Lower lobe of right lung (tissue), 2 donors: ENCODE results near the gene WIPF3. TPM values are rescaled to one million over a fixed set of nuclear protein-coding genes. Genes with fewer than 3 reads are reported as not detected.
A peak's percentile ranks its signal among the peaks of the same experiment; 100 is the strongest.

Experiments used
- ATAC-seq, 2 donors: fragments of 200-7000 bp; cut with Tn5 transposase; one replicate each; pipeline ENCODE4 v1.9.1; 2020 to 2022; ENCODE audit warnings: mild to moderate bottlenecking in 2 of 2, moderate library complexity in 2 of 2
- DNase-seq: peaks from one replicate; pipeline ENCODE4 v3.0.0-alpha.2; 2020
- H3K27ac ChIP-seq: fragments of 200-600 bp; one replicate; pipeline ENCODE4 v1.8.0; 2022
- H3K27me3 ChIP-seq: fragments of 200-600 bp; one replicate; pipeline ENCODE4 v1.8.0; 2022; ENCODE audit warnings: low read depth
- H3K36me3 ChIP-seq: fragments of 200-600 bp; one replicate; pipeline ENCODE4 v1.8.0; 2022; ENCODE audit warnings: mild to moderate bottlenecking
- H3K4me1 ChIP-seq: fragments of 200-600 bp; one replicate; pipeline ENCODE4 v1.8.0; 2022
- H3K4me3 ChIP-seq: fragments of 200-600 bp; one replicate; pipeline ENCODE4 v1.8.0; 2022; ENCODE audit warnings: mild to moderate bottlenecking
- H3K9me3 ChIP-seq: fragments of 200-600 bp; one replicate; pipeline ENCODE4 v1.8.0; 2022
- CTCF ChIP-seq: fragments of 200-600 bp; IDR thresholded peaks from one replicate; pipeline ENCODE4 v1.8.0; 2022; ENCODE audit warnings: antibody characterized with exemption, mild to moderate bottlenecking
- intact Hi-C: fragments of 100-400 bp; cut with DNase I; formaldehyde crosslinking; loops from one replicate; pipeline ENCODE4 v1.11.0; 2022
- total RNA-seq: library from RNA; stranded (reverse); fragmentation: NEBNext Ultra II Directional; extraction: Animal tissue kit (Norgen Biotek cat#: 25700); gene quantifications from one replicate; pipeline ENCODE4 v1.2.1, GENCODE V29; 2021
- donor health status: DM: no; HTN: yes; CAD: no; lungs with severe emphysema.

WIPF3 gene
- total RNA-seq, 1 donor from 2014 or later: 0.95 TPM

GRCh38 chr7:29805031-29805430 is 1.3 kb upstream of the WIPF3 start:
- H3K9me3 ChIP-seq: no peaks in the 10 kb centered on the region
- ATAC-seq: no peak
- no peaks in the 10 kb centered on the region for H3K36me3 ChIP-seq
- H3K4me3 ChIP-seq: no peak overlapping the region
- intact Hi-C loops: no loop called here
- DNase-seq: no peak
- peaks cover 12% of the 10 kb centered on the region for H3K4me1 ChIP-seq
- no peak overlapping the region for H3K27ac ChIP-seq
- peaks cover 63% of the 10 kb centered on the region for H3K27me3 ChIP-seq
- TF ChIP-seq CTCF: no peak

- no peaks in the 10 kb centered on the region for H3K9me3 ChIP-seq
- no peak overlapping the region for H3K27ac ChIP-seq
- peaks cover 12% of the 10 kb centered on the region for H3K4me1 ChIP-seq
- H3K27me3 ChIP-seq: peaks cover 71% of the 10 kb centered on the region
- no peak for DNase-seq
- peak overlapping the region; percentile 47 for H3K4me3 ChIP-seq
- ATAC-seq: no peak
- intact Hi-C loops: no loop called here
- H3K36me3 ChIP-seq: no peaks in the 10 kb centered on the region
- TF ChIP-seq CTCF: no peak
Observed at GRCh38 chr7:29805886-29806207, 461 bp upstream of the WIPF3 start.

- Histone ChIP-seq H3K36me3 (no peaks in the 10 kb centered on the region), H3K9me3 (no peaks in the 10 kb centered on the region), H3K4me3 (peak overlapping the region; percentile 47), H3K4me1 (peaks cover 12% of the 10 kb centered on the region), H3K27ac (no peak overlapping the region), H3K27me3 (peaks cover 73% of the 10 kb centered on the region)
- ATAC-seq (peak; percentile 38 to 48), DNase-seq (no peak)
- intact Hi-C loops: no loop called here
- TF ChIP-seq CTCF: no peak
Observed at GRCh38 chr7:29806995-29807841, 910 bp downstream of the WIPF3 start.

GRCh38 chr7:29808075-29808801 is 1.9 kb downstream of the WIPF3 start:
- Histone ChIP-seq H3K27ac (no peak overlapping the region), H3K4me1 (peaks cover 12% of the 10 kb centered on the region), H3K4me3 (no peak overlapping the region), H3K9me3 (no peaks in the 10 kb centered on the region), H3K27me3 (peaks cover 73% of the 10 kb centered on the region), H3K36me3 (no peaks in the 10 kb centered on the region)
- ATAC-seq: no peak
- TF ChIP-seq CTCF: no peak
- no peak for DNase-seq
- intact Hi-C loops: no loop called here

- ATAC-seq: peak; percentile 23 to 42
- no peak for DNase-seq
- TF ChIP-seq CTCF: no peak
- intact Hi-C loops: no loop called here
- Histone ChIP-seq H3K27me3 (peaks cover 62% of the 10 kb centered on the region), H3K4me1 (peaks cover 12% of the 10 kb centered on the region), H3K36me3 (no peaks in the 10 kb centered on the region), H3K27ac (no peak overlapping the region), H3K4me3 (no peak overlapping the region), H3K9me3 (no peaks in the 10 kb centered on the region)
Observed at GRCh38 chr7:29809533-29810155, 3.3 kb downstream of the WIPF3 start.
